OCI-LY7 (cell line): ENCODE results near the gene CA11.

Experiments used
- CTCF ChIP-seq: fragments of 200-600 bp; sonication (generic); conservative IDR thresholded peaks from 2 replicates; pipeline ENCODE4 v1.5.1; 2014; ENCODE audit warnings: mild to moderate bottlenecking, antibody characterized with exemption, low read length, moderate library complexity, mixed read lengths
- EZH2phosphoT487 ChIP-seq: fragments of 200-600 bp; sonication (generic); IDR thresholded peaks from 2 replicates; pipeline ENCODE4 v1.6.1; 2018; ENCODE audit warnings: low read depth, borderline replicate concordance, mild to moderate bottlenecking, mixed run types, antibody characterized with exemption, low read length, moderate library complexity, mixed read lengths

DNA sequence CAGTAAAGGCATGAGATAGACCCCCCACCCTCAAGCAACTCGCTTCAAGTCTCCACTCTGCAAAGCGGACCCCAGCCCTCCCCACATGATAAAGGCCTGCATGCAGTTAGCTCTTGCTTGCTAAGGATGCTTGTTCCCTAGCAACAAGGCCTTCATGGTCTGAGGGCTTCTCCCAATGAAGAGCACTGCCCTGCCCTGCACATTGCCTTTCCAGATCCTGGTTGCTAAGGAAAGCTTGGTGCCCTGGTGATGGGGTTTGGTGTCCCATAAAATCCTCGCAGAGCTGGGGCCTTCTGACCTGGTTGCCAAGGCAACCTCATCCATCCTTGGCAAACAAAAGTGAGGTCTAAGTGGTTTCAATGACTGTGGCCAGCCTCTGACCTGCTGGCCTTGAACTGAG lies 14.8 kb downstream of the CA11 start:
- TF ChIP-seq CTCF = no peak
- no peak for TF ChIP-seq EZH2phosphoT487
